DOHH2 (cell line): ENCODE data around the gene CEP152.

Source experiments
- H3F3A ChIP-seq: fragments of 200-600 bp; sonication (generic), shearing (Covaris generic); 2 replicates; pipeline ENCODE4 v1.6.0; 2016; ENCODE audit warnings: antibody characterized with exemption, mild to moderate bottlenecking; ENCODE audit not compliant: control insufficient read depth, insufficient read depth
- H3K27ac ChIP-seq: fragments of 200-600 bp; sonication (generic); 2 replicates; pipeline ENCODE4 v1.5.1; 2014; ENCODE audit warnings: low read depth, mild to moderate bottlenecking, low read length, moderate library complexity
- H3K27me3 ChIP-seq: fragments of 200-600 bp; sonication (generic); 2 replicates; pipeline ENCODE4 v1.6.1; 2014; ENCODE audit warnings: mild to moderate bottlenecking, low read length, mixed read lengths; ENCODE audit not compliant: control insufficient read depth
- H3K36me3 ChIP-seq: fragments of 200-600 bp; sonication (generic); 2 replicates; pipeline ENCODE4 v1.6.1; 2014; ENCODE audit warnings: mild to moderate bottlenecking, low read length, moderate library complexity, mixed read lengths; ENCODE audit not compliant: control insufficient read depth
- H3K4me1 ChIP-seq: fragments of 200-600 bp; sonication (generic); 2 replicates; pipeline ENCODE4 v1.6.1; 2014; ENCODE audit warnings: mild to moderate bottlenecking, low read length, mixed read lengths; ENCODE audit not compliant: control insufficient read depth
- H3K4me2 ChIP-seq: fragments of 200-600 bp; sonication (generic); 2 replicates; pipeline ENCODE4 v1.6.0; 2014; ENCODE audit warnings: mild to moderate bottlenecking, low read length, moderate library complexity
- H3K4me3 ChIP-seq: fragments of 200-600 bp; sonication (generic); 2 replicates; pipeline ENCODE4 v1.5.1; 2014; ENCODE audit warnings: mild to moderate bottlenecking, low read length, mixed read lengths
- H3K79me2 ChIP-seq: fragments of 200-600 bp; sonication (generic); 2 replicates; pipeline ENCODE4 v1.6.1; 2014; ENCODE audit warnings: mild to moderate bottlenecking, low read length, mixed read lengths; ENCODE audit not compliant: control insufficient read depth
- H3K9me2 ChIP-seq: fragments of 200-600 bp; sonication (generic); replicated peaks from 2 replicates; pipeline ENCODE4 v1.6.1; 2014; ENCODE audit warnings: mild to moderate bottlenecking, low read length, mixed read lengths; ENCODE audit not compliant: control insufficient read depth
- H3K9me3 ChIP-seq: fragments of 200-600 bp; sonication (generic); 2 replicates; pipeline ENCODE4 v1.6.1; 2014; ENCODE audit warnings: antibody characterized with exemption, low read length, mixed read lengths; ENCODE audit not compliant: control insufficient read depth, insufficient read depth
- H4K20me1 ChIP-seq: fragments of 200-600 bp; sonication (generic); 2 replicates; pipeline ENCODE4 v1.6.0; 2014; ENCODE audit warnings: low read depth, mild to moderate bottlenecking, antibody characterized with exemption, low read length, moderate library complexity; ENCODE audit not compliant: control insufficient read depth, insufficient read depth
- CTCF ChIP-seq: fragments of 200-600 bp; sonication (generic); IDR thresholded peaks from one replicate; pipeline ENCODE4 v1.5.1; 2014; ENCODE audit warnings: antibody characterized with exemption, mild to moderate bottlenecking, low read depth, low read length; ENCODE audit not compliant: poor library complexity, severe bottlenecking
- EZH2phosphoT487 ChIP-seq: fragments of 200-600 bp; sonication (generic); IDR thresholded peaks from 2 replicates; pipeline ENCODE4 v1.6.1; 2017; ENCODE audit warnings: borderline replicate concordance, mild to moderate bottlenecking, antibody characterized with exemption, low read length, moderate library complexity, mixed read lengths

CEP152 gene

GRCh38 chr15:48803877-48804276 is 7.0 kb downstream of the CEP152 start:
- H4K20me1 ChIP-seq = no peaks in the 10 kb centered on the region
- H3K27ac ChIP-seq = no peak overlapping the region
- H3F3A ChIP-seq = no peaks in the 10 kb centered on the region
- no peak overlapping the region for H3K4me2 ChIP-seq
- H3K27me3 ChIP-seq = no peaks in the 10 kb centered on the region
- no peaks in the 10 kb centered on the region for H3K9me3 ChIP-seq
- no peak for TF ChIP-seq CTCF
- TF ChIP-seq EZH2phosphoT487 = no peak
- H3K9me2 ChIP-seq = no peaks in the 10 kb centered on the region
- H3K36me3 ChIP-seq = peaks cover 65% of the 10 kb centered on the region
- H3K79me2 ChIP-seq = peaks cover 95% of the 10 kb centered on the region
- peaks cover 26% of the 10 kb centered on the region for H3K4me1 ChIP-seq
- no peak overlapping the region for H3K4me3 ChIP-seq

- H4K20me1 ChIP-seq = no peaks in the 10 kb centered on the region
- no peak overlapping the region for H3K4me3 ChIP-seq
- H3K79me2 ChIP-seq = peaks cover 92% of the 10 kb centered on the region
- H3K9me3 ChIP-seq = no peaks in the 10 kb centered on the region
- H3K4me2 ChIP-seq = no peak overlapping the region
- H3K9me2 ChIP-seq = no peaks in the 10 kb centered on the region
- H3K27me3 ChIP-seq = no peaks in the 10 kb centered on the region
- peaks cover 71% of the 10 kb centered on the region for H3K36me3 ChIP-seq
- H3F3A ChIP-seq = no peaks in the 10 kb centered on the region
- H3K27ac ChIP-seq = no peak overlapping the region
- TF ChIP-seq EZH2phosphoT487 = no peak
- no peak for TF ChIP-seq CTCF
- peaks cover 23% of the 10 kb centered on the region for H3K4me1 ChIP-seq
These were observed 8.0 kb downstream of the CEP152 start for GRCh38 chr15:48802867-48803266.

- no peak overlapping the region for H3K4me2 ChIP-seq
- no peak for TF ChIP-seq EZH2phosphoT487
- no peak for TF ChIP-seq CTCF
- peaks cover 76% of the 10 kb centered on the region for H3K36me3 ChIP-seq
These were observed 8.6 kb downstream of the CEP152 start for GRCh38 chr15:48802257-48802656.

More at GRCh38 chr15:48802257-48802656, 8.6 kb downstream of the CEP152 start:
- Histone ChIP-seq H3K79me2 (peaks cover 87% of the 10 kb centered on the region), H3K9me2 (no peaks in the 10 kb centered on the region), H3K27ac (no peak overlapping the region), H3K27me3 (no peaks in the 10 kb centered on the region), H3K4me1 (peaks cover 20% of the 10 kb centered on the region), H3K9me3 (no peaks in the 10 kb centered on the region), H3F3A (no peaks in the 10 kb centered on the region), H4K20me1 (no peaks in the 10 kb centered on the region), H3K4me3 (no peak overlapping the region)
